Adipocyte (in vitro differentiated cells): ENCODE data around the gene FBXL13.
A peak's percentile ranks its signal among the peaks of the same experiment; 100 is the strongest.
"Not testable (repeated sequence)": the region's sequence is repeated elsewhere in the genome, so short reads cannot be mapped to it uniquely, and the experiment has no call there.

Source experiments
- DNase-seq: peaks from one replicate; pipeline ENCODE4 v3.0.0-alpha.2; 2015; ENCODE audit warnings: low read depth
- H3K27me3 ChIP-seq: replicated peaks from 2 replicates; pipeline ENCODE4 v1.7.0; 2013; ENCODE audit warnings: mild to moderate bottlenecking, low read length, moderate library complexity; ENCODE audit not compliant: control insufficient read depth, insufficient read depth
- H3K36me3 ChIP-seq: 2 replicates; pipeline ENCODE4 v1.7.0; 2013; ENCODE audit warnings: low read length, mild to moderate bottlenecking, moderate library complexity; ENCODE audit not compliant: control insufficient read depth, insufficient read depth, severe bottlenecking
- H3K4me1 ChIP-seq: 2 replicates; pipeline ENCODE4 v1.7.0; 2013; ENCODE audit warnings: mild to moderate bottlenecking, low read length, moderate library complexity; ENCODE audit not compliant: control insufficient read depth, insufficient read depth
- H3K4me3 ChIP-seq: 2 replicates; pipeline ENCODE4 v1.7.0; 2013; ENCODE audit warnings: mild to moderate bottlenecking, low read length, moderate library complexity
- H3K9ac ChIP-seq: 2 replicates; pipeline ENCODE4 v1.7.0; 2013; ENCODE audit warnings: mild to moderate bottlenecking, low read length, moderate library complexity
- H3K9me3 ChIP-seq: 2 replicates; pipeline ENCODE4 v1.7.0; 2013; ENCODE audit warnings: mild to moderate bottlenecking, low read length, moderate library complexity; ENCODE audit not compliant: control insufficient read depth

FBXL13 gene

GRCh38 chr7:102913826-102914225, 160.8 kb downstream of the FBXL13 start:
- no peak overlapping the region for H3K4me3 ChIP-seq
- no peaks in the 10 kb centered on the region for H3K36me3 ChIP-seq
- peaks cover 42% of the 10 kb centered on the region for H3K4me1 ChIP-seq
- no peaks in the 10 kb centered on the region for H3K9me3 ChIP-seq
- H3K9ac ChIP-seq, result no peak overlapping the region
- H3K27me3 ChIP-seq, result no peaks in the 10 kb centered on the region
- DNase-seq, result no peak

GRCh38 chr7:102912742-102913141, 161.9 kb downstream of the FBXL13 start, which contains the start of gene LRRC17:
LRRC17 (plus strand) TSS chr7:102913000; CDS start chr7:102933914, 20,914 bp downstream.
- no peaks in the 10 kb centered on the region for H3K27me3 ChIP-seq
- H3K4me3 ChIP-seq, result peak within 1 kb of the TSS; percentile 63
- H3K9me3 ChIP-seq, result no peaks in the 10 kb centered on the region
- peak within 1 kb of the TSS; percentile 5 for H3K9ac ChIP-seq
- peak; percentile 87 for DNase-seq
- H3K4me1 ChIP-seq, result peaks cover 35% of the 10 kb centered on the region
- H3K36me3 ChIP-seq, result no peaks in the 10 kb centered on the region

DNA sequence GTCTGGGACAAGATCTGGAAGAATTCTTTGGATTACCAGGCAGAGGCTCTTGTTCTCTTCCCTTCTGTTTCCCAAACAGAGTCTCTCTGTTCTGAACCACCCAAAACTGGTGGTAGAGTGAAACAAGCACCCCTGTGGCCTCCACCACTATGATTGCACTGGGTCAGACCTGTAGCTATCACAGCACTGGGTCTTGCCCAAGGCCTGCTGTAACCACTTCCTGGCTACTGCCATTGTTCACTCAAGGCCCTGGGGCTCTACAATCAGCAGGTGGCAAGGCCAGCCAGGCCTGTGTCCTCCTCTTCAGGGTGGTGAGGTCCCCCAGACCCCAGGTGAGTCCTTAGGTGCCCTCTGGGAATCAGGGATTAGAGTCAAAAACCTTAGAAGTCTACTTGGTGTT, 165.9 kb downstream of the FBXL13 start:
- Histone ChIP-seq H3K9ac (no peak overlapping the region), H3K4me3 (no peak overlapping the region), H3K9me3 (no peaks in the 10 kb centered on the region), H3K27me3 (no peaks in the 10 kb centered on the region), H3K4me1 (peaks cover 11% of the 10 kb centered on the region), H3K36me3 (no peaks in the 10 kb centered on the region)
- DNase-seq, result no peak

DNA sequence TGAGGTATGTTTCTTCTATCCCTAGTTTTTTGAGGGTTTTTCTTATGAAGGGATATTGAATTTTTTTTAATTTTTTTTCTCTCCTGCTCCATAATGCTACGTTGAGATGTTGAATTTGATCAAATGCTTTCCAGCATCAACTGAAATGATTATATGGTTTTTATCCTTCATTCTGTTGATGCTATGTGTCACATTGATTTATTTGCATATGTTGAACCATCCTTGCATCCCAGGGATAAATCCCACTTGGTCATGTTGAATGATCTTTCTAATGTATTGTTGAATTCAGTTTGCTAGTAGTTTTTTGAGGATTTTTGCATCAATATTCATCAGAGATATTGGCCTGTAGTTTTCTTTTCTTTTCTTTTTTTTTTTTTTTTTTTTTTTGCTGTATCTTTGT, 171.0 kb downstream of the FBXL13 start:
- H3K9me3 ChIP-seq, H3K9ac ChIP-seq, H3K36me3 ChIP-seq, DNase-seq, H3K4me3 ChIP-seq, H3K27me3 ChIP-seq, H3K4me1 ChIP-seq: not testable (repeated sequence)

GRCh38 chr7:102902052-102902451, 172.5 kb downstream of the FBXL13 start:
- not testable (repeated sequence) for H3K9me3 ChIP-seq, DNase-seq, H3K27me3 ChIP-seq, H3K4me3 ChIP-seq, H3K4me1 ChIP-seq, H3K9ac ChIP-seq, H3K36me3 ChIP-seq

GRCh38 chr7:102898532-102898859, 176.1 kb downstream of the FBXL13 start:
- H3K9ac ChIP-seq, result no peak overlapping the region
- H3K4me1 ChIP-seq, result peaks cover 10% of the 10 kb centered on the region
- H3K4me3 ChIP-seq, result no peak overlapping the region
- no peak for DNase-seq
- H3K36me3 ChIP-seq, result no peaks in the 10 kb centered on the region
- H3K9me3 ChIP-seq, result no peaks in the 10 kb centered on the region
- H3K27me3 ChIP-seq, result no peaks in the 10 kb centered on the region

- peaks cover 13% of the 10 kb centered on the region for H3K4me1 ChIP-seq
- no peak overlapping the region for H3K4me3 ChIP-seq
- no peaks in the 10 kb centered on the region for H3K27me3 ChIP-seq
- no peak overlapping the region for H3K9ac ChIP-seq
- H3K36me3 ChIP-seq, result no peaks in the 10 kb centered on the region
- no peaks in the 10 kb centered on the region for H3K9me3 ChIP-seq
- no peak for DNase-seq
Observed at GRCh38 chr7:102897856-102898531, 176.6 kb downstream of the FBXL13 start.

GRCh38 chr7:102897211-102897631, 177.4 kb downstream of the FBXL13 start:
- DNase-seq, result peak; percentile 40
- peaks cover 21% of the 10 kb centered on the region for H3K4me1 ChIP-seq
- H3K9me3 ChIP-seq, result no peaks in the 10 kb centered on the region
- H3K36me3 ChIP-seq, result no peaks in the 10 kb centered on the region
- H3K9ac ChIP-seq, result no peak overlapping the region
- no peaks in the 10 kb centered on the region for H3K27me3 ChIP-seq
- H3K4me3 ChIP-seq, result no peak overlapping the region

GRCh38 chr7:102896585-102896984, 178.0 kb downstream of the FBXL13 start:
- Histone ChIP-seq H3K4me3 (no peak overlapping the region), H3K9me3 (no peaks in the 10 kb centered on the region), H3K9ac (no peak overlapping the region), H3K4me1 (peaks cover 27% of the 10 kb centered on the region), H3K36me3 (no peaks in the 10 kb centered on the region), H3K27me3 (no peaks in the 10 kb centered on the region)
- DNase-seq, result no peak

GRCh38 chr7:102895602-102896001, 179.0 kb downstream of the FBXL13 start:
- no peak overlapping the region for H3K4me3 ChIP-seq
- H3K9ac ChIP-seq, result no peak overlapping the region
- H3K9me3 ChIP-seq, result no peaks in the 10 kb centered on the region
- no peak for DNase-seq
- H3K4me1 ChIP-seq, result peaks cover 36% of the 10 kb centered on the region
- H3K36me3 ChIP-seq, result no peaks in the 10 kb centered on the region
- H3K27me3 ChIP-seq, result no peaks in the 10 kb centered on the region

GRCh38 chr7:102892631-102893278, 181.8 kb downstream of the FBXL13 start:
- no peaks in the 10 kb centered on the region for H3K9me3 ChIP-seq
- DNase-seq, result no peak
- H3K27me3 ChIP-seq, result no peaks in the 10 kb centered on the region
- H3K36me3 ChIP-seq, result no peaks in the 10 kb centered on the region
- H3K4me1 ChIP-seq, result peaks cover 36% of the 10 kb centered on the region
- H3K4me3 ChIP-seq, result peak overlapping the region; percentile 18
- H3K9ac ChIP-seq, result no peak overlapping the region
